WTC11 (cell line): ENCODE data around the gene THSD4.

Source experiments
- ATF3 ChIP-seq: sonication (generic); formaldehyde crosslinking; conservative IDR thresholded peaks from 2 replicates; pipeline ENCODE4 v1.8.1; 2022; ENCODE audit warnings: mild to moderate bottlenecking, missing genetic modification reagents
- CTCF ChIP-seq: fragments of 200-600 bp; IDR thresholded peaks from 2 replicates; pipeline ENCODE4 v1.8.0; 2022; ENCODE audit warnings: antibody characterized with exemption
- E2F1 ChIP-seq: sonication (generic); formaldehyde crosslinking; IDR thresholded peaks from 2 replicates; pipeline ENCODE4 v1.8.0; 2022; ENCODE audit warnings: mild to moderate bottlenecking, missing genetic modification reagents
- ELF4 ChIP-seq: sonication (generic); formaldehyde crosslinking; IDR thresholded peaks from 2 replicates; pipeline ENCODE4 v1.8.1; 2022; ENCODE audit warnings: low read depth, mild to moderate bottlenecking, moderate library complexity, missing genetic modification reagents
- FOXK1 ChIP-seq: sonication (generic); formaldehyde crosslinking; IDR thresholded peaks from 2 replicates; pipeline ENCODE4 v1.8.0; 2022; ENCODE audit warnings: mild to moderate bottlenecking, moderate library complexity, missing genetic modification reagents
- MAX ChIP-seq: sonication (generic); formaldehyde crosslinking; IDR thresholded peaks from 2 replicates; pipeline ENCODE4 v1.8.0; 2022; ENCODE audit warnings: mild to moderate bottlenecking, missing genetic modification reagents
- NR2C2 ChIP-seq: sonication (generic); formaldehyde crosslinking; IDR thresholded peaks from 2 replicates; pipeline ENCODE4 v1.8.0; 2022; ENCODE audit warnings: mild to moderate bottlenecking, missing genetic modification reagents
- ZNF138 ChIP-seq: sonication (generic); formaldehyde crosslinking; conservative IDR thresholded peaks from 2 replicates; pipeline ENCODE4 v1.8.1; 2022; ENCODE audit warnings: mild to moderate bottlenecking, moderate library complexity, missing genetic modification reagents
- ZNF232 ChIP-seq: sonication (generic); formaldehyde crosslinking; IDR thresholded peaks from 2 replicates; pipeline ENCODE4 v1.8.0; 2022; ENCODE audit warnings: mild to moderate bottlenecking, missing genetic modification reagents

GRCh38 chr15:71747128-71748083 lies 632.1 kb downstream of the THSD4 start:
- no peak for TF ChIP-seq E2F1 (CRISPR knock-in tag)
- TF ChIP-seq CTCF: no peak
- TF ChIP-seq MAX (CRISPR knock-in tag): no peak
- no peak for TF ChIP-seq ZNF232 (CRISPR knock-in tag)
- no peak for TF ChIP-seq ATF3 (CRISPR knock-in tag)
- TF ChIP-seq NR2C2 (CRISPR knock-in tag): no peak
- TF ChIP-seq ZNF138 (CRISPR knock-in tag): no peak
- no peak for TF ChIP-seq ELF4 (CRISPR knock-in tag)
- TF ChIP-seq FOXK1 (CRISPR knock-in tag): no peak
